Psoas muscle (tissue), 8 donors: ENCODE data around the gene ZNF804B. TPM values are rescaled to one million over a fixed set of nuclear protein-coding genes. Genes with fewer than 3 reads are reported as not detected.

ENCODE experiments used
- ATAC-seq, 4 donors: fragments of 200-7000 bp; cut with Tn5 transposase; one replicate each; pipeline ENCODE4 v1.9.1; 2020; ENCODE audit warnings: moderate library complexity in 3 of 4, mild to moderate bottlenecking in 2 of 4
- DNase-seq, 2 donors: peaks; one replicate each; pipeline ENCODE4 v3.0.0-alpha.2; 2020
- H3K27ac ChIP-seq: fragments of 200-600 bp; one replicate; pipeline ENCODE4 v1.8.0; 2022
- H3K27me3 ChIP-seq, 3 donors: fragments of 200-600 bp in 1 of 3; one replicate each; pipeline versions ENCODE4 v1.6.1 to v1.8.0; 2013 to 2022; ENCODE audit warnings: low read length in 2 of 3, mild to moderate bottlenecking in 2 of 3, moderate library complexity in 1 of 3; ENCODE audit not compliant: insufficient read depth in 3 of 3
- H3K36me3 ChIP-seq, 2 donors: fragments of 200-600 bp in 1 of 2; one replicate each; pipeline versions ENCODE4 v1.6.1 to v1.8.0; 2013 to 2022; ENCODE audit warnings: low read depth in 1 of 2, mild to moderate bottlenecking in 1 of 2, moderate library complexity in 1 of 2; ENCODE audit not compliant: insufficient read depth in 1 of 2
- H3K4me1 ChIP-seq: fragments of 200-600 bp; one replicate; pipeline ENCODE4 v1.8.0; 2022
- H3K4me3 ChIP-seq: fragments of 200-600 bp; one replicate; pipeline ENCODE4 v1.8.0; 2022; ENCODE audit warnings: mild to moderate bottlenecking
- H3K9me3 ChIP-seq: fragments of 200-600 bp; one replicate; pipeline ENCODE4 v1.8.0; 2022
- CTCF ChIP-seq: fragments of 200-600 bp; IDR thresholded peaks from one replicate; pipeline ENCODE4 v1.8.0; 2022; ENCODE audit warnings: antibody characterized with exemption
- WGBS, 3 donors: extraction: QIAGEN DNeasy Blood & Tissue Kit; methylation state at CpG; one replicate each; pipeline versions ENCODE4 v1.1.6 to v1.1.7; 2013; 5-methylcytosine and 5-hydroxymethylcytosine counted together
- intact Hi-C, 2 donors: fragments of 100-400 bp; cut with DNase I; formaldehyde crosslinking; loops; one replicate each; pipeline versions ENCODE4 v1.11.0 to v1.14.2; 2022
- polyA plus RNA-seq, 3 donors: library from polyadenylated mRNA; stranded (reverse); fragments of 200-250 nt; gene quantifications; one replicate each; pipeline ENCODE4 v1.2.3, GENCODE V29; 2013
- total RNA-seq, 4 donors: library from RNA; stranded (reverse); fragmentation: NEBNext Ultra II Directional in 2 of 4; extraction: Animal tissue kit (Norgen Biotek cat#: 25700) in 2 of 4; gene quantifications; one replicate each; pipeline versions ENCODE4 v1.2.1 to v1.2.4, GENCODE V29; 2021 to 2023
- donor health status: healthy with polysubstance abuse.
- donor health status: DM: no; HTN: no; CAD: no; lungs with moderate emphysema.
- donor health status: Bipolar disorder and iron deficiency.
- donor health status: healthy.
- donor health status: DM: yes; HTN: yes; CAD: no.
- donor health status: DM: no; HTN: no; CAD: no.
- donor health status: DM: no; HTN: no; CAD: no.
- donor health status: DM: yes; HTN: yes; CAD: no.

Gene ZNF804B
- total and polyA plus RNA-seq, 7 donors, result not detected

GRCh38 chr7:89060234-89060633 lies 300.7 kb downstream of the ZNF804B start:
- H3K27ac ChIP-seq, result no peak overlapping the region
- no peak for DNase-seq
- no peaks in the 10 kb centered on the region for H3K27me3 ChIP-seq
- H3K4me1 ChIP-seq, result no peaks in the 10 kb centered on the region
- intact Hi-C loops, result no loop called here
- H3K9me3 ChIP-seq, result no peaks in the 10 kb centered on the region
- 87 to 91% (median 89%) methylated on average over 2 of the region's 2 CpGs for WGBS, 3 donors
- TF ChIP-seq CTCF, result no peak
- no peak overlapping the region for H3K4me3 ChIP-seq
- no peaks in the 10 kb centered on the region for H3K36me3 ChIP-seq
- no peak for ATAC-seq

- H3K4me1 ChIP-seq, result no peaks in the 10 kb centered on the region
- WGBS, 3 donors, result 73 to 77% (median 76%) methylated on average over 3 of the region's 3 CpGs
- no peak overlapping the region for H3K4me3 ChIP-seq
- no peaks in the 10 kb centered on the region for H3K9me3 ChIP-seq
- ATAC-seq, result no peak
- no peak overlapping the region for H3K27ac ChIP-seq
- TF ChIP-seq CTCF, result no peak
- no peaks in the 10 kb centered on the region for H3K36me3 ChIP-seq
- H3K27me3 ChIP-seq, result no peaks in the 10 kb centered on the region
- no peak for DNase-seq
- intact Hi-C loops, result loop anchor here in 1 of 2 donors (2.0 kb wide), 1 partner anchor 64 kb away; no protein-coding TSS in a partner anchor
Observed at GRCh38 chr7:89064831-89065230, 305.3 kb downstream of the ZNF804B start.

DNA sequence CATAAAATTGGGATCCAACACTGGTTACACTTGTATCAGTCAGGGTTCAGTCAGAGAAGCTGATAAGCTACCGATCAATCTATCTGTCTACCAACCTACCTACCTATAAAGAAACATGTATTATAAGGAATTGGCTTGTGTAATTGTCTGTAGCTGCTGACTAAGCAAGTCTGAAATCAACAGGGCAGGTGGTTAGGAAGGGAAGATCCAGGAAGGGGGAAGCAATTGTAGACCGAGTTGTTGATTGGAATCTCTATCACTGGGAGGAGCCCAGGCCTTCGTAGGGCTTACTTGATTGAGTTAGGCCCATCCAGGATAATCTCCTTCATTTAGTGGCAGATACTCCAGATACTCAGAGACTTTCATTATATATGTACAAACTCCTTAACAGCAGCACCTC lies 307.5 kb downstream of the ZNF804B start:
- no peak for TF ChIP-seq CTCF
- Histone ChIP-seq H3K9me3 (no peaks in the 10 kb centered on the region), H3K27ac (no peak overlapping the region), H3K27me3 (no peaks in the 10 kb centered on the region), H3K36me3 (no peaks in the 10 kb centered on the region), H3K4me3 (no peak overlapping the region), H3K4me1 (no peaks in the 10 kb centered on the region)
- intact Hi-C loops, result no loop called here
- DNase-seq, result no peak
- no peak for ATAC-seq
- whole genome bisulfite sequencing, 3 donors, result 68 to 77% (median 75%) methylated on average over 3 of the region's 3 CpGs

GRCh38 chr7:89072081-89072480 lies 312.6 kb downstream of the ZNF804B start:
- intact Hi-C loops, result no loop called here
- H3K27me3 ChIP-seq, result no peaks in the 10 kb centered on the region

More at GRCh38 chr7:89072081-89072480, 312.6 kb downstream of the ZNF804B start:
- no peak for TF ChIP-seq CTCF
- H3K4me1 ChIP-seq, result no peaks in the 10 kb centered on the region
- H3K9me3 ChIP-seq, result no peaks in the 10 kb centered on the region
- no peak for DNase-seq
- no peaks in the 10 kb centered on the region for H3K36me3 ChIP-seq
- no peak overlapping the region for H3K27ac ChIP-seq
- no peak overlapping the region for H3K4me3 ChIP-seq
- no peak for ATAC-seq
